Stimulated activated CD4-positive, alpha-beta T cell treated with anti-CD3 and anti-CD28 coated beads, Interleukin-12 subunit alpha, Interleukin-12 subunit beta, amount 100 ng/mL, for 4 hours (primary cell): ENCODE data around the gene LIN7C.
"Not testable (repeated sequence)": the region's sequence is repeated elsewhere in the genome, so short reads cannot be mapped to it uniquely, and the experiment has no call there.

Source experiments
- DNase-seq: peaks from one replicate; pipeline ENCODE4 v3.0.0-alpha.2; 2020

LIN7C gene, protein sequence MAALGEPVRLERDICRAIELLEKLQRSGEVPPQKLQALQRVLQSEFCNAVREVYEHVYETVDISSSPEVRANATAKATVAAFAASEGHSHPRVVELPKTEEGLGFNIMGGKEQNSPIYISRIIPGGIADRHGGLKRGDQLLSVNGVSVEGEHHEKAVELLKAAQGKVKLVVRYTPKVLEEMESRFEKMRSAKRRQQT

DNA sequence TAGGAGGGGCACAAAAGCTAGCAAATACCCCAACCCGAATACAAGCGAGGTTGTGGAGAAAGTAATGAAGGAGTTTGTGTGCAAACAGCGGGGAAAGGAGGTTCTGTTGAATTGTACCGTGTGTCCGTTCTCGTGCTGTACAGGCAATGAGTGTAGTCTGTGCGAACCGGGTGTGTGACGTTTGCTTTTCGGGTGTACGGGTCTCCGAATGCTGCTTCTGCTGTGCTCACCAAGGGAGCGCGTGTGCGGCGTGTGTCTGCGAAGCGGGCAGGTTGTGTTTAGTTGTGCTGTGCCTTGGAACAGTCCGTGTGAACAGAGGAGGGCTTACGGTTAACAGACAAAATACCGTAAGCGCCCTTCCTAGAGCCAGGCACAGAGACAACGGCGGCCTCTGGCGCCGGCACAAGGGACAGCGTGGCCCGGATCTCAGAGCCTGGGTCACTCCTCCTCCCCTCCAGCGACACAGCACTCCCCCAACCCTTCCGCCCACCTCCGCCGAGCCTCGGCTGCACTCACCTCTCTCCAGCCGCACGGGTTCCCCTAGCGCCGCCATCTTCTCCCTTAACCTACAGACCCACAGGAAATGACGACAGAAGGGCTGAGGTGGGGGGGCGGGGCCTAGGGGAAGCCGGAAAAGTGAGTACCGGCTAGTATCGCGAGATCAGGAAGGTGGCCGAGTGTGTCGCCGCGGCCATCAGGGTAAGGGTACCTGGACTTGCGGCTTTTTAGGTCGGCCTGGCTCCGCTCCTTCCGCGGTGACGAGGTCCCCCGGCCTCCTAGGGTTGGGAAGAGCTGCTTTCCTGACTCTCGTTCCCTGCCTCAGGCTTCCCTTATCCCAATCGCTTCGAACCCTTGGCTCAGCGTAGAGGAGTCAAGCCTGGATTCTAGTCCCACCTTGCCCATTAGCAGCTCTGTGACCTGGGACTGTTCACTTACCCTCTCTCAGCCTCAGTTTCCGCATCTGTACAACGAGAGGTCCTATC is at the start of gene LIN7C:
LIN7C (minus strand) TSS at position 570 of the 983 bp plus-strand sequence; CDS start at position 553, 17 bp downstream.
- peak; percentile 91 for DNase-seq

- DNase-seq: no peak
These were observed 48.7 kb upstream of the LIN7C start for GRCh38 chr11:27555264-27555663.

- DNase-seq: no peak
These were observed 46.6 kb upstream of the LIN7C start for GRCh38 chr11:27553186-27553585.

DNA sequence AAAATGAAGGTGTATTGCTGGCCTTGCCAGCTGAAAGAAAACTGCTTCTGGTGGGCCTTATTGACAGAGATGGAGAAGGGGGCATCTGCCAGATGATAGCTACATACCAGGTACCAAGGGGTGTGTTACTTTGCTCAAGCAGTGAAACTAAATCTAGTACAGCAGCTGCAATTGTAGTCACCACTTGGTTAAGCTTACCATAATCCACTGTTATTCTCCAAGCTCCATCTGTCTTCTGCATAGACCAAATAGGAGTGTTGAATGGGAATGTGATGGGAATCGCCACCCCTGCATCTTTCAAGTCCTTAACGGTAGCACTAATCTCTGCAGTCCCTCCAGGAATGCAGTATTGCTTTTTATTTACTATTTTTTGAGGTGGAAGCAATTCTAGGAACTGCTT is 45.8 kb upstream of the LIN7C start:
- DNase-seq: no peak

DNA sequence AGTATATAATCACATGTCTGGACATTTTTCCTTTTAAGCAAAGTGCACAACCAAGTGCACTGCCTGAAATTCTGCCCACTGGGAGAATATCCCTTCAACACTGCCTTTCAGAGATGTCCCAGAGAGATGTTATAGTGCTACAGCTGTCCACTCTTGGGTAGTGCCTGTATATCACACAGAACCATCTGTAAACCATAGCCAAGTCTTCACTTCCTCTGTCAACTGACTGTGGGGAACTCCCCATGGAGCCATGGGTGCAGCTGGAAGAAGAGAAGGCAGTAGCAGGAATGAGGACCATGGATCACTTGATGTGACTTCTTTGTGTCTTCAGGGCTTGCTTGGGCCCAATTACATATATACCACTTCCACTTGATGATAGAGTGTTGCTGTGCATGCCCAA is 44.6 kb upstream of the LIN7C start:
- no peak for DNase-seq

GRCh38 chr11:27545946-27546345 is 39.4 kb upstream of the LIN7C start:
- DNase-seq: no peak

- no peak for DNase-seq
These were observed 38.5 kb upstream of the LIN7C start for GRCh38 chr11:27545035-27545434.

- DNase-seq: no peak
These were observed 35.2 kb upstream of the LIN7C start for GRCh38 chr11:27541790-27542189.

DNA sequence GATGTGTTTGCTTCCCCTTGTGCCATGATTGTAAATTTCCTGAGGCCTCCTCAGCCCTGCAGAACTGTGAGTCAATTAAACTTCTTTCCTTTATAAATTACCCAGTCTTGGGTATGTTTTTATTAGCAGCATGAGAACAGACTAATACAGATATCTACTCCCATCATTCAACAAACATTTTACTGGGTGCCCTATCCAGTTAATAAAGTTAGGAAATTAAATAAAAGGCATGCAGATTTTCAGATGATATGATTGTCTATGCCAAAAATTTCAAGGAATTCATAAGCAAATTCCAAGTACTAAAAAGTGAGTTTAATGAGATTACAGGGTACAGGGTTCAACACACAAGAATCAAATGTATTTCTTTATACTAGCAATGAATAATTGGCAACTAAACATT is 33.5 kb upstream of the LIN7C start:
- DNase-seq: no peak

DNA sequence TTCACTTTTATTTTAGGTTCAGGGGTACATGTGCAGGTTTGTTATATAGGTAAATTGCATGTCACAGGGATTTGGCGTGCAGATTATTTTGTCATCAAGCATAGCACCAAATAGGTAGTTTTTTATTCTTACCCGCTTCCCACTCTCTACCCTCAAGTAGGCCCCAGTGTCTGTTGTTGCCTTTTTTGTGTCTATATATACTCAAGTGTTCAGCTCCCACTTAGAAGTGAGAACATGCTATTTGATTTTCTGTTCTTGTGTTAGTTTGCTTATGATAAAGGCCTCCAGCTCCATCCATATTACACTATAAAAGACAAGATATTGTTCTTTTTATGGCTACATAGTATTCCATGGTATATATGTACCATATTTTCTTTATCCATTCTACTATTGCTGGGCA is 28.5 kb upstream of the LIN7C start:
- DNase-seq: no peak

DNA sequence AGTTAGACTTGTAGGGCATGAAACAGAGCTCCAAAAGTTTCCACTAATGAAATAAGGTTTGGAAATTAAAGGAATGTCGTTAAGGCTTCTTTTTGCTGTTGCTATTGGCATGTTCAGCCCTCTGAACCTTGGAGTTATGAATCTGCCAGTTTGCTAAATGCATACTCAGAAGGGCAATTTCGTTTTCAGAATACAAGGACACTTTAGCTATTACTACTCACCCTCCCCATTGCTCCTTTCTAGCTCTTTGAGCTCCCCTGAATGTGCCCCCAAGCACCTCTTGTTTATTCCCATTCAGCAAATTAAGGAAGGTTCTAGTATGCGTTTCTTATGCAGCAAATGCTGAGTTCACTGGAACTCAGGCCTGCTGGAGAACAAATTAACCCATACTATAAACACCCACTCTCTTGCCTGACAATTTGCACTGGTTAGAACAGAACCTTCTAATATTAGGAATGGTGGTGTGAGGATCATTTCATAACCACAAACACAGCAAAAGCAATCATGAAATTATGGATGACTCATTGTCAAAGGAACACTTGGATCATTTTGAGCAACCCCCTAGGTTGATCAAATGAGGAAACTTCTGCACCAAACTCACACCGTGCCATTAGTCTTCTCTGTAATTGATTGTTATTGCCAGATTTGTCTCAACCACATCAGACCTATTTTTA is 26.2 kb upstream of the LIN7C start:
- no peak for DNase-seq

- DNase-seq: no peak
These were observed 22.1 kb upstream of the LIN7C start for GRCh38 chr11:27528712-27529111.

DNA sequence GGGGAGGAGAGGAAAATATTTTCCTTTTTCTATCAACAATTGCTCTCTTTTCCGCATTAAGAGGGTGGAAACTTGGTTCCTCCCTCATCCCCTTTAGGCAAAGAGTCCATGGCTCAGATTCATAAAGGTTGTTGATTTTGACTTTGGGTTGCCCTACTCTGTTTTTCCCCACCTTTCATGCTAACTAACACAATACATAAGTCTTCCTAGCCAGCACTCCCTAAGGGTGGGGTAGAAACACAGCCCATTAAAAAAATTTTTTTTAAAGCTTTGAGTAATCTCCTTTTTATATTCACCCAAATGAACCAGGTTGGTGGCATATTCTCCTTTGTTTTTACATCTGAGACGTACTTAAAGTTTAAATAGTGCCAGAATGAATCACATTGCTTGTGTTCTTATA is 20.0 kb upstream of the LIN7C start:
- no peak for DNase-seq

- DNase-seq: no peak
These were observed 19.4 kb upstream of the LIN7C start for GRCh38 chr11:27525824-27526516.

GRCh38 chr11:27524155-27524554 is 17.6 kb upstream of the LIN7C start:
- DNase-seq: no peak

GRCh38 chr11:27520226-27520625 is 13.7 kb upstream of the LIN7C start:
- DNase-seq: no peak

DNA sequence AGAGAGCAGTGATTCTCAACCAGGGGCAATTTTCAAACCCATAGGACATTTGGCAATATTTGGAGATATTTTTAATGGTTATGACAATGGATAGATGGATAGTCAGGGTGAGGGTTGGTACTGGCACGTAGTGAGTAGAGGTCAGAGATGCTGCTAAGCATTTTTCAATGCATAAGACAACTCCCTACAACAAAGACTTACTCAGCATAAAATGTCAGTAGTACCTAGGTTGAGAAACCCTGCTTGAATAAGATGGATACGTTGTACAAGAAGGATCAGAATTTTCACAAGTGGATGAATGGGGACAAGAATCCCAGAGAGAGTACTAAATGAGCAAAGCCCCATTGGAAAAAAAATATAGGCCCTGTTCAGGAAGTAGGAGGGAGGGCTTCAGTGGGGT is 11.9 kb upstream of the LIN7C start:
- no peak for DNase-seq

GRCh38 chr11:27517490-27517889 is 10.9 kb upstream of the LIN7C start:
- not testable (repeated sequence) for DNase-seq

DNA sequence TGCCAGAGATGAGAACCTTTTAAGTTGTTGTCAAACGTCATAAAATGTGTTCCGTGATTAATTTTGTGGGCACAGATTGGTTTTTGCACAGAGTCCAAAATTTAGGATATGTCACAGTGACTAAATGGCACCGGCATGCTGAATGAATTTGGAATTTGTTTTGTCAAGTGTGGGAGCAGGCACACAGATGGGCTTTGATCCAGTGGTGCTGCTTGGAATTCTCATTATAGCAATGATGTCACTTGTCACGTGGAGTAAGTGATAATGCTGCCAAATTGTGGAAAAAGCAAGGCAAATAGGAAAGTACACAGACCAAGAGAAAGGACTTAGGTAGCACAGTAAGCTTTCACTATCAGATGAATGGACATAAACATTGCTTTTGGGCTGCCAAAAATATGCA is 8.0 kb upstream of the LIN7C start:
- no peak for DNase-seq

DNA sequence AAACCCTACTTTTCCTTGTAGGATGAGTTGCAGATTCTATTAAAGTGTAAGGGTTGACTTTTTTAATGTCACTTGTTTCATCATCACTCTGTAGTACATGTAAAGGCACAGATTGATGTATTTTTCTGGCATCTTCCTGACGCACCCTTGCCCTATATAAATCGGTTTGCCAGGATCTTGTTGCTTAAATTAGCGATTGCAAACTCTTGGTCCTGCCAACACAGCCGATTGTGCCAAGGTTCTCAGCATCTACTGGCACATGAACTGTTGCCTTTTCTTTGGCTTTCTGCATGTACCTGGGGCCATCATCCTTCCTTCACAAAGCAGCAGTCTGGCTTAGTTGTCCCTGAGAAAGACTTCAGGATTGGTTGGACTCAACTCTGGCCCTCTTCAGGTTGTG is 7.5 kb upstream of the LIN7C start:
- DNase-seq: no peak

GRCh38 chr11:27513389-27513788 is 6.8 kb upstream of the LIN7C start:
- no peak for DNase-seq

GRCh38 chr11:27512238-27512637 is 5.7 kb upstream of the LIN7C start:
- no peak for DNase-seq

DNA sequence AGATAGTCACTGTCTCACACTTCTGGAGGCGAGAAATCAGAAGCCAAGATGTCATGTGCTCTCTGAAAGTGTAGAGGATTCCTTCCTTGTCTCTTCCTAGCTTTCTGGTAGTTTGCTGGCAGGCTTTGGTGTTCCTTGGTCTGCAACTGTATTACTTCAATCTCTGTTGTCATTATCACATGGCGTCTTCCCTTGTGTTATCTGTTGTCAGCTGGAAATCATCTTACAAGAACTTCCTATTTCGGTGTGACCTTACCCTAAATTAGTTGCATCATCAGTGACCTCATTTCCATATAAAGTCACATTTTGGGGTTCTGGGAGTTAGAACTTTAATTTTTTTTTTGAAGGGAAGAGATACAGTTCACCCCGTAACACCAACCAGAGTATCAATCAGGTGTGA is 3.3 kb upstream of the LIN7C start:
- no peak for DNase-seq
